Left ventricle myocardium inferior (tissue), 1 donor: Measurements from ENCODE around the gene CDH15. TPM values are rescaled to one million over a fixed set of nuclear protein-coding genes. Genes with fewer than 3 reads are reported as not detected.

Experiments
- DNase-seq: peaks from one replicate; pipeline ENCODE4 v3.0.0-alpha.2; 2020
- H3K27ac ChIP-seq: fragments of 200-600 bp; replicated peaks from 2 replicates; pipeline ENCODE4 v1.8.0; 2021
- H3K27me3 ChIP-seq: fragments of 200-600 bp; 2 replicates; pipeline ENCODE4 v1.8.0; 2021; ENCODE audit warnings: low read depth
- H3K36me3 ChIP-seq: fragments of 200-600 bp; 2 replicates; pipeline ENCODE4 v1.8.0; 2021
- H3K4me1 ChIP-seq: fragments of 200-600 bp; 2 replicates; pipeline ENCODE4 v1.8.0; 2021
- H3K4me3 ChIP-seq: fragments of 200-600 bp; 2 replicates; pipeline ENCODE4 v1.8.0; 2021; ENCODE audit warnings: mild to moderate bottlenecking, moderate library complexity
- H3K9me3 ChIP-seq: fragments of 200-600 bp; replicated peaks from 2 replicates; pipeline ENCODE4 v1.8.0; 2021
- CTCF ChIP-seq: fragments of 200-600 bp; IDR thresholded peaks from 2 replicates; pipeline ENCODE4 v1.8.0; 2021; ENCODE audit warnings: antibody characterized with exemption, mild to moderate bottlenecking, borderline replicate concordance
- intact Hi-C: fragments of 100-400 bp; cut with micrococcal nuclease; formaldehyde crosslinking; loops from one replicate; pipeline ENCODE4 v1.11.0; 2022
- total RNA-seq: library from RNA; stranded (reverse); fragmentation: NEBNext Ultra II Directional; extraction: Animal tissue kit (Norgen Biotek cat#: 25700); gene quantifications from one replicate; pipeline ENCODE4 v1.2.1, GENCODE V29; 2021
- donor health status: DM: no; HTN: yes; CAD: no; lungs with severe emphysema.

Gene CDH15
- total RNA-seq, 1 donor from 2014 or later = not detected

- intact Hi-C loops = no loop called here
- Histone ChIP-seq H3K4me3 (no peak overlapping the region), H3K4me1 (peaks cover 14% of the 10 kb centered on the region), H3K27ac (no peak overlapping the region), H3K36me3 (peaks cover 58% of the 10 kb centered on the region), H3K9me3 (peaks cover 25% of the 10 kb centered on the region), H3K27me3 (no peaks in the 10 kb centered on the region)
- DNase-seq = no peak
- no peak for TF ChIP-seq CTCF
Measured at GRCh38 chr16:89232107-89232506, 60.6 kb downstream of the CDH15 start.

- H3K36me3 ChIP-seq = peaks cover 41% of the 10 kb centered on the region
- no peak overlapping the region for H3K27ac ChIP-seq
- no peak overlapping the region for H3K4me3 ChIP-seq
- no peaks in the 10 kb centered on the region for H3K27me3 ChIP-seq
- peaks cover 14% of the 10 kb centered on the region for H3K4me1 ChIP-seq
- peaks cover 8% of the 10 kb centered on the region for H3K9me3 ChIP-seq
- no peak for DNase-seq
- TF ChIP-seq CTCF = no peak
- intact Hi-C loops = no loop called here
Measured at GRCh38 chr16:89233678-89234490, 62.3 kb downstream of the CDH15 start.

GRCh38 chr16:89237733-89238132 lies 66.2 kb downstream of the CDH15 start:
- no peak for TF ChIP-seq CTCF
- no peak for DNase-seq
- peaks cover 9% of the 10 kb centered on the region for H3K36me3 ChIP-seq

GRCh38 chr16:89241187-89242007 lies 69.8 kb downstream of the CDH15 start:
- Histone ChIP-seq H3K27ac (peak overlapping the region; percentile 96), H3K4me3 (peak overlapping the region; percentile 78), H3K4me1 (peaks cover 18% of the 10 kb centered on the region), H3K27me3 (peaks cover 7% of the 10 kb centered on the region), H3K36me3 (no peaks in the 10 kb centered on the region), H3K9me3 (no peaks in the 10 kb centered on the region)
- DNase-seq = peak; percentile 63
- intact Hi-C loops = no loop called here
- no peak for TF ChIP-seq CTCF

More at GRCh38 chr16:89237733-89238132, 66.2 kb downstream of the CDH15 start:
- Histone ChIP-seq H3K27ac (no peak overlapping the region), H3K9me3 (no peaks in the 10 kb centered on the region), H3K4me1 (peaks cover 18% of the 10 kb centered on the region), H3K27me3 (no peaks in the 10 kb centered on the region), H3K4me3 (no peak overlapping the region)
- intact Hi-C loops = no loop called here

GRCh38 chr16:89242795-89243200 lies 71.2 kb downstream of the CDH15 start:
- peaks cover 13% of the 10 kb centered on the region for H3K27me3 ChIP-seq
- H3K36me3 ChIP-seq = no peaks in the 10 kb centered on the region
- TF ChIP-seq CTCF = no peak
- no peak overlapping the region for H3K4me3 ChIP-seq
- no peak overlapping the region for H3K27ac ChIP-seq
- peaks cover 27% of the 10 kb centered on the region for H3K4me1 ChIP-seq
- intact Hi-C loops = no loop called here
- H3K9me3 ChIP-seq = no peaks in the 10 kb centered on the region
- DNase-seq = no peak
